ENCODE results near the gene IZUMO3. TPM values are rescaled to one million over a fixed set of nuclear protein-coding genes. Genes with fewer than 3 reads are reported as not detected.

IZUMO3 gene
- total RNA-seq, 1 experiment from 2014 or later, result not detected

- Mint-ChIP-seq H3K36me3 (ENCODE audit: insufficient read depth, unreplicated experiment) (no peaks in the 10 kb centered on the region), H3K9me3 (ENCODE audit: unreplicated experiment) (no peaks in the 10 kb centered on the region), H3K4me1 (ENCODE audit: insufficient read depth, unreplicated experiment) (no peaks in the 10 kb centered on the region), H3K27me3 (ENCODE audit: insufficient read depth, unreplicated experiment) (peaks cover 25% of the 10 kb centered on the region), H3K4me3 (ENCODE audit: unreplicated experiment) (no peak overlapping the region), H3K27ac (ENCODE audit: low read depth, unreplicated experiment) (no peak overlapping the region)
- POLR2A ChIA-PET, result no interaction called here
- DNase-seq (ENCODE audit: unreplicated experiment), result no peak
- no TSS peak for BruUV-seq (replicated peaks)
- intact Hi-C loops (cut with micrococcal nuclease), result no loop called here
- no peak for TF ChIP-seq CTCF (IDR thresholded peaks at IDR 0.05; ENCODE audit: unreplicated experiment)
- CTCF ChIA-PET, result no interaction called here
These were observed 44.9 kb downstream of the IZUMO3 start for GRCh38 chr9:24500761-24501160.

- Mint-ChIP-seq H3K4me1 (ENCODE audit: insufficient read depth, unreplicated experiment) (no peaks in the 10 kb centered on the region), H3K27me3 (ENCODE audit: insufficient read depth, unreplicated experiment) (peaks cover 46% of the 10 kb centered on the region), H3K9me3 (ENCODE audit: unreplicated experiment) (no peaks in the 10 kb centered on the region), H3K27ac (ENCODE audit: low read depth, unreplicated experiment) (no peak overlapping the region), H3K36me3 (ENCODE audit: insufficient read depth, unreplicated experiment) (no peaks in the 10 kb centered on the region), H3K4me3 (ENCODE audit: unreplicated experiment) (no peak overlapping the region)
- DNase-seq (ENCODE audit: unreplicated experiment), result no peak
- ChIA-PET CTCF (no interaction called here), POLR2A (no interaction called here)
- TF ChIP-seq CTCF (IDR thresholded peaks at IDR 0.05; ENCODE audit: unreplicated experiment), result no peak
- no TSS peak for BruUV-seq (replicated peaks)
- intact Hi-C loops (cut with micrococcal nuclease), result no loop called here
These were observed 47.1 kb downstream of the IZUMO3 start for GRCh38 chr9:24498632-24499031.

- CTCF ChIA-PET, result no interaction called here
- no TSS peak for BruUV-seq (replicated peaks)
- Mint-ChIP-seq H3K4me3 (ENCODE audit: unreplicated experiment) (no peak overlapping the region), H3K27ac (ENCODE audit: low read depth, unreplicated experiment) (no peak overlapping the region), H3K4me1 (ENCODE audit: insufficient read depth, unreplicated experiment) (no peaks in the 10 kb centered on the region), H3K9me3 (ENCODE audit: unreplicated experiment) (peaks cover 5% of the 10 kb centered on the region), H3K27me3 (ENCODE audit: insufficient read depth, unreplicated experiment) (peaks cover 55% of the 10 kb centered on the region), H3K36me3 (ENCODE audit: insufficient read depth, unreplicated experiment) (no peaks in the 10 kb centered on the region)
- no peak for TF ChIP-seq CTCF (IDR thresholded peaks at IDR 0.05; ENCODE audit: unreplicated experiment)
- DNase-seq (ENCODE audit: unreplicated experiment), result no peak
- intact Hi-C loops (cut with micrococcal nuclease), result no loop called here
- POLR2A ChIA-PET, result no interaction called here
These were observed 48.0 kb downstream of the IZUMO3 start for GRCh38 chr9:24497671-24498070.
